Fibroblast of pulmonary artery (primary cell): ENCODE measurements around the gene ACTL8.

Experiments
- DNase-seq: peaks from one replicate; pipeline ENCODE4 v3.0.0-alpha.2; 2010; ENCODE audit warnings: low read depth
- H3K4me3 ChIP-seq: replicated peaks from 2 replicates; pipeline ENCODE4 v1.5.1; 2011; ENCODE audit warnings: low read depth, mild to moderate bottlenecking, control low read depth, low read length, moderate library complexity
- CTCF ChIP-seq: IDR thresholded peaks from 2 replicates; pipeline ENCODE4 v1.5.1; 2011; ENCODE audit warnings: mild to moderate bottlenecking, control low read depth, low read length, inconsistent platforms; ENCODE audit errors: missing control alignments

ACTL8 gene

GRCh38 chr1:17764591-17764990, 9.5 kb downstream of the ACTL8 start:
- no peak for DNase-seq
- TF ChIP-seq CTCF, result no peak
- no peak overlapping the region for H3K4me3 ChIP-seq

GRCh38 chr1:17765444-17766411, 10.6 kb downstream of the ACTL8 start:
- TF ChIP-seq CTCF, result no peak
- no peak overlapping the region for H3K4me3 ChIP-seq
- DNase-seq, result peak; percentile 87

- no peak for TF ChIP-seq CTCF
- peak; percentile 59 for DNase-seq
- no peak overlapping the region for H3K4me3 ChIP-seq
These were observed 13.6 kb downstream of the ACTL8 start for GRCh38 chr1:17768651-17769241.

- TF ChIP-seq CTCF, result no peak
- no peak overlapping the region for H3K4me3 ChIP-seq
- no peak for DNase-seq
These were observed 15.8 kb downstream of the ACTL8 start for GRCh38 chr1:17770983-17771382.

- no peak for TF ChIP-seq CTCF
These were observed 17.6 kb downstream of the ACTL8 start for GRCh38 chr1:17772615-17773212.

GRCh38 chr1:17773591-17774326, 18.6 kb downstream of the ACTL8 start:
- H3K4me3 ChIP-seq, result no peak overlapping the region
- TF ChIP-seq CTCF, result no peak
- DNase-seq, result no peak

More at GRCh38 chr1:17772615-17773212, 17.6 kb downstream of the ACTL8 start:
- no peak for DNase-seq
- no peak overlapping the region for H3K4me3 ChIP-seq
